ENCODE results near the gene CCDC82.

- TF ChIP-seq, protein P1, sequence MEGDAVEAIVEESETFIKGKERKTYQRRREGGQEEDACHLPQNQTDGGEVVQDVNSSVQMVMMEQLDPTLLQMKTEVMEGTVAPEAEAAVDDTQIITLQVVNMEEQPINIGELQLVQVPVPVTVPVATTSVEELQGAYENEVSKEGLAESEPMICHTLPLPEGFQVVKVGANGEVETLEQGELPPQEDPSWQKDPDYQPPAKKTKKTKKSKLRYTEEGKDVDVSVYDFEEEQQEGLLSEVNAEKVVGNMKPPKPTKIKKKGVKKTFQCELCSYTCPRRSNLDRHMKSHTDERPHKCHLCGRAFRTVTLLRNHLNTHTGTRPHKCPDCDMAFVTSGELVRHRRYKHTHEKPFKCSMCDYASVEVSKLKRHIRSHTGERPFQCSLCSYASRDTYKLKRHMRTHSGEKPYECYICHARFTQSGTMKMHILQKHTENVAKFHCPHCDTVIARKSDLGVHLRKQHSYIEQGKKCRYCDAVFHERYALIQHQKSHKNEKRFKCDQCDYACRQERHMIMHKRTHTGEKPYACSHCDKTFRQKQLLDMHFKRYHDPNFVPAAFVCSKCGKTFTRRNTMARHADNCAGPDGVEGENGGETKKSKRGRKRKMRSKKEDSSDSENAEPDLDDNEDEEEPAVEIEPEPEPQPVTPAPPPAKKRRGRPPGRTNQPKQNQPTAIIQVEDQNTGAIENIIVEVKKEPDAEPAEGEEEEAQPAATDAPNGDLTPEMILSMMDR (IDR thresholded peaks at IDR 0.05) = no peak
- TF ChIP-seq POLR2A (IDR thresholded peaks at IDR 0.05) = no peak
Measured at GRCh38 chr11:96321091-96321490, 68.6 kb downstream of the CCDC82 start.

Data from body of pancreas (tissue), 4 donors.